ENCODE data around the gene C2CD2. TPM values are rescaled to one million over a fixed set of nuclear protein-coding genes. Genes with fewer than 3 reads are reported as not detected.
"Not testable (repeated sequence)": the region's sequence is repeated elsewhere in the genome, so short reads cannot be mapped to it uniquely, and the experiment has no call there.

Gene C2CD2
- total RNA-seq, 1 donor from 2014 or later = 8.3 TPM

GRCh38 chr21:41974752-41975053 is 20.9 kb upstream of the C2CD2 start:
- DNase-seq = no peak

DNA sequence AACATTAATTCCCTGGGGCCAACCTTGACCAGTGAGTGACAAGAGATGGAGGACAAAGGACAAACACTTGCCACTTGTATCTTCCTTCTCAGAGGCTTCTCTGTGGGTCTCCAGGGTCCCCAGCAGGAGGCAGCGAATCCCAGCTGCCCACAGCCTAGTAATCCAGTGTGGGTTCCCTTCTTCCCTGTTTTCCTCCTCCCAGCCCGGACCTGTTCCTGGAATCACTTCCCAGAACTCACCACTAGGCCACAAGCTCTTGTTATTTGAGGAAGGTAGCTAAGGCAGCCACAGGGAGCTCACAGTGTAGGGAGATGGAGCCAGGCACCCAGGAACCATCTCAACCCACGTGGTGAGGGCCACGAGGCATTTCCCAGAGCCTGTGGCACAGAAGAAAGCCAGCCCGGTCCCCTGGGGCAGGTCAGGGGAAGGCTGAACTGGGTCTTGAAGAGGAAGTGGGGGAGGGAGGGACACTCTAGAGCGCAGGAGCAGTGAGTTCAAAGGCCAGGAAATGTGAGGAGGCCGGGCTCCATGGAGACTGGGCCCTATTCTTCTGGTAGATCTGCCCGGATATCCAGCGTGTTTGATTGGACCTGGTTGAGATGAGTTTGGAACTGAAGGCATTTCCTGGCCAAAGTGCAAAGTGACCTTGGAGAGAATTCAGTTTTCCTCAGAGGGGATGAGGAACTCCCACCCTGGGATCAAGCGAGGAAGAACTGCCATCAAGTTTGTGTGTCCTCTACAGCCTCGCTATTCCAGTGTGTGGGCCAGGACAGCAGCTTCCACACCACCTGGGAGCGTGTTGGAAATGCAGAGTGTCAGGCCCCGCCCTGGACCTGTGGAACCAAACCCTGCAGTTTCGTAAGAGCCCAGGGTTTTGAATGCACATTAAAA is 20.3 kb upstream of the C2CD2 start:
- no peak for DNase-seq

- no peak for DNase-seq
These were observed 19.6 kb upstream of the C2CD2 start for GRCh38 chr21:41973427-41973831.

DNA sequence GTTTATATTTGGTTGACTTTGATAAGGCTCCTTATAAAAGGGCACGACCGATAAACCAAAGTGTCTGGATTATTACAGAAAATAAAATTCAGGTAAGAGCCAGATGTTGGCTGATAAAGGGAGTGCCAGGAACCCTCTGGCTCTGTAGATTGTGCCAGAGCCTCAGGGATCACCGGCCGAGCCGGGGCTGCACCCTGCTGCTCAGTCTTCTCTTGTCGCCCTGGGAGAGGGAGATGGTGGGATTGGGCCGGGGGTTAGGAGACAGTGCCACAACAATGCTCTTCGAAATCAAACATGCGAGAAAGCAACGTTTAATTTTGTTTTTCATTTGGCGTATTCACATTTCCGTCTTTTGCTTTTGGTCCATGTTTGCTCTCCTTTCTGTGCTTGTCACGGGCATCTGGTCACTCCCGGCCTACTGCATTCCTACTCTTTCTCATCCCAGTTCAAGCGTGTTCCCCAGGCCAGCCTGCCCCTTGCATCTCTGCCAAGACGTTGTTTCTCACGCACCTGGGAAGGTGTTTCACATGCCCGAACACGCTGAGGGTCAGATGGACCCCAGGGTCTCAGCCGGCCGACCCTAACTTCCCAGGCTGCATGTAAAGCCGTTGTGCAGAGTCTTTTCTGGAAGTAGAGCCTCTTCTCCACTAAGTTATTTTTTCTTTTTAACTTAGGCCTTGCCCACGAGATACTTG is 18.8 kb upstream of the C2CD2 start:
- DNase-seq = no peak

DNA sequence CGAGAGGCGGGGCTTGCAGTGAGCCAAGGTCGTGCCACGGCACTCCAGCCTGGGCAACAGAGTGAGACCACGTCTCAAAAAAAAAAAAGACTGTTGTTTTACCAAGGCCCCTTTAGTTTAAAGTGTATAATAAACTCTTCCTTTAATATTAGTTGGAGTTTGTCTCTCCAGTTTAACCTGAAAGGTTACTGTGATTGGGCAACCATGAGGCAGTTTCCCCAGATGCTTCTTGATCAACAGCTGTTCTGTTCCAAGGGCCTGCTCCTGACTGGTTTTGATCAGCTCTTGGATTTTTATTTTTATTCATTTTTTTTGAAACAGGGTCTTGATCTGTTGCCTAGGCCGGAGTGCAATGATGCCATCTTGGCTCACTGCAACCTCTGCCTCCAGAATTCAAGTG is 18.1 kb upstream of the C2CD2 start:
- DNase-seq = no peak

DNA sequence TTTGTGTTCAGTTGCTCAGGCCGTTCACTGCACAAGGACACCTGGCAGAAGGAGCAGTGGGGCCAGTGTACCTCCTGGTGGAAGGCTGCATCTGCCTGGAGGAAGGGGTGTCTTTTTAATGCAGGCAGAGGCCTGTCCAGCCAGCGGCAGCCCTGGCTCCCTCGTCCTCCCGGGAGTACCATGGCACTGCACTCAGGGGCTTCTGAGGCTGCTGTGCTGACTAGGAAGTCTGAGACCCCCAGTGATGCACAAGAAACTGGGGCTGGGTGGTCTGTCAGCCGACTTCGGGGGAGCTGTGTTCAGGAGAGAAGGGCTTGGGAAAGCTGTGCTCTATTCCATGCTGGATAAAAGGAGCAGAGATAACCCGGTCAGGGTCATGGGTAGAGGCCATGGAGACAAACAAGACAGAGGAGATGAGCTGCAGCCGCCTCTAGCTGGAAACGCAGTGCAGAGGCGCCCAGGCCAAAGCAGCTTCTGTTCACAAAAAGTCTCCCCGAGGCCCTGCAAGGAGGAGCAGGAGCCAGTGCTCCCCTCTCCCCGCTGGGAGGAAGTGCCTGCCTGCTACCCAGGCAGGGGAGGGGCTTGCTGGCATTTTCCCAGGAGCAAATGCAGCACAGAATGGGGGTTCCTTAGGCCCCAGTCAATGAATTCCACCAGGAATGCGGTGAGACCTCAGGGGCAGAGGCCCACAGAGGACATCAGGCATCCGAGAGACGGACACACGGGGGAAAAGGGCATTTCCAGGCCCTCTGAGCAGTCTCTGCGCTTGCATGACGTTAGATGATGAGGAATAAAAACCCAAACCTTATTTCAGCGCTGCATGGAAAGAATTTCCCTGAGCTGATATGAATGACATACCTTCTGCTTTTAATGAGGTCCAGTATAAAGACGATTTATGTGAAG is 17.2 kb upstream of the C2CD2 start:
- DNase-seq = no peak

GRCh38 chr21:41970106-41970391 is 16.2 kb upstream of the C2CD2 start:
- DNase-seq = no peak

- DNase-seq = no peak
These were observed 13.9 kb upstream of the C2CD2 start for GRCh38 chr21:41967708-41968107.

- DNase-seq = no peak
These were observed 13.2 kb upstream of the C2CD2 start for GRCh38 chr21:41966872-41967621.

DNA sequence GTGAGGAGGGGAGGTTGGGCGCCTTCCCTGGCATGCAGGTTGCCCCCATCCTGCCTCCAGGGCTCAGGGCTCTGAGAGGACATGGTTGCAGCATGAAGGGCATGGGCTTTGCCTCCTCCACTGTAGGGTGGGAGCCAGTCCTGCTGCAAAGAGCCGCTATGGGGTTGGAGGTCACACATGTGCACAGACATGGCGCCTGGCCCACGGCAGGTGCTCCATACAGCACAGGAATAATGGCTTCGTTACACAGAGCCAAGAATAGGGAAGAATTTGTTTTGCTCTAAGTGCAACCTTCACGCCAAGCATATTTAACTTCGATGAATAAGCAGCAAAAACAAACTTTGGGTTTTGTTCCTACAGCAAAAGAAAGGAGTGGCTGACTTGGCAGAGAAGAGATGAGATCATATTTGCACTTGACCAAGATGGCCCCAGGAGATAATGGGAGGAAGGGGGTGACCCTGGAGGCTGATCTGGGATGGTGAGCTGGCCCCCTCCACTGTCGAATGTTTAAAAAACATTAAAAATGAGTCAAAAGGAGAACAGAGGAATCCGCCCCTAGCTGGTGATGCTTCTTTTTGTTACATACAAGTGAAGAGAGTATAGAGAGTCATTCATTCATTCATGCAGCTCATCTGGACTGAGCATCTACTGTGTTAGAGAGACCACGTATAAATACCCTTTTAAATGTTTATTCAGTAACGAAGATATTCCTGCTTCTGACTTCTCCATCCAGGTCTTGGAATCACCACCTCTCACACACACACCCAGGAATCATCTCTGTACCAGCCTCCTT is 12.4 kb upstream of the C2CD2 start:
- DNase-seq = no peak

DNA sequence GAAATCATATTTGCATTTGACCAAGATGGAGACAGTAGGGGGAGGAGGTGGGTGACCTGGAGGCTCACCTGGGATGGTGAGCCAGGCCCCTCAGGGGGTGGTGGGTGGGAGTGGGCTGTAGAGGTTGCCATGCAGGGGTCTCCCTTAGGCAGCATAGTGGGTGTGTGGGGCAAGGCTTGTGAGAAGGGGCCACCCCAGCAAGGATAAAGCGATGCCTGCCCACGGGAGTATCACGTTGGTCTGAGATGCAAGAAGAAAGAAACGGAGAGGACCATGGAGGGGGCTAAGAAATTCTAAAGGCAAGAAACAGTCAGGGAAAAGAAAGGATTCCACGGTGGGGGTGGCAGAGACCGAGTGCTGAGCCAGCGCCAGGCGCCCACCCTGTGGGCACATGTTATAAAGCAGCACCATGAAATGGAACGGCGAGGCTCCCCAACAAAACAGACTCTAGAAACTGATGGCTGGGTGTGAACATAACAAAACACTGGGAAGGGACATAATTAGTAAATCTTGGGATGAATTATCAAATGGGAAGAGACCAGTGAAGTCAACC is 11.7 kb upstream of the C2CD2 start:
- DNase-seq = no peak

- DNase-seq = no peak
These were observed 11.2 kb upstream of the C2CD2 start for GRCh38 chr21:41965045-41965444.

DNA sequence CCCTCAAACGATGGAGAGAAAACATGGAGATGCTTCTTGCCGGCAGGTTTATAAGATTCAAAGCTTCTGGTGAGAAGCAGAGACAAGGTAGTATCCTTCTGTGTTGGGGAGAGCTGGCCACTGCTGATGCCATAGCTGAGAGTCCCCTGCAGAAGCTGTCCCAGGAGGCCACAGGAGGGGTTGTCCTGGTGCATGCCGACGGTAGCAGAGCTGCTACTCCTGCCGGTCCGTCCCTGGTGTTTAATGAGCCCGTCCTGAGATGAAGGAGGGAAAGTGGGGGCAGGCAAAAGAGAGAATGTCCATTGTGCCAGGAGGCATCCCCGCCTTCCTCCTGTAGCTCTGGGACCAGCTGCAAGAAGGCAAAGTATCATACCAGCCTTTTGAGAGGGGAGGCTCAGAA is 10.4 kb upstream of the C2CD2 start:
- DNase-seq = no peak

- no peak for DNase-seq
These were observed 8.7 kb upstream of the C2CD2 start for GRCh38 chr21:41962425-41962966.

DNA sequence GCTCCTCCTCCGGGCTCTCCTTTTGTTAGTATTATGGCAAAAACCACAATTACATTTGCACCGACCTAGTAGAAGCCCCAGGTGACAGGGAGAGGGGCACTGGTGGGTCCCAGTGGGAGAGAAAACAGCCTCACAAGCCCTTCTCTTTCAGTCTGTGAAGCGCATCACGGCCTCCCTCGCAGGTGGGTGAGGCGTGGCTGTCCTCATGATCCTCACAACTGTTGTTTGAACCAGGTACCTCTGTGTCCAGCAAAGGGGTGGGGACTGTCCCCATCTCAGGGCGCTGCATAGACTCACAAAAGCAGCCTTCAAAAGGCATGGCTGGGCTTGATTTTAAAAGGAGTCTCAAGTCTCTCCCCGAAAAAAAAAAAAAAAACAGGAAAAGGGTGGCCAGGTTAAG is 7.9 kb upstream of the C2CD2 start:
- no peak for DNase-seq

DNA sequence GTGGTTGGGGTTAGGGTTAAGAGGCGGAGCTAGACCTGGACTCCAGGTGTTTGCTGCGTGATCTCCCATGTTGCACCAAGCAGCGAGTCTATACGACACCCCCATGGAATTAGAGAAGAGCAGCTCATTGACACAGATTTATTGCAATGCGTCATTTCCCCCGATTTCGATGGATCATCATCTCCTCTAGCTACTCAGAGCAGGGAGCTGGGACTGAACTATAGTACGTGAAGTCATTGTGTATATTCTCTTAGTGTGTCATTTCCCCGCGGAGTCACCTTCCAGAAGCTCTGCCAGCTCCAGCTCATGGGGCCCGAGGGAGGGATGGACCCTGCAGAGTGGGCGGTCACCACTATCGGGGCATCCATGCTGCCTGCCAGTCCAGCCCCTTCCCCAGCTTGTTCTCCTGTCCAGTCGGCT is 7.5 kb upstream of the C2CD2 start:
- DNase-seq = no peak

GRCh38 chr21:41960386-41960785 is 6.6 kb upstream of the C2CD2 start:
- no peak for DNase-seq

DNA sequence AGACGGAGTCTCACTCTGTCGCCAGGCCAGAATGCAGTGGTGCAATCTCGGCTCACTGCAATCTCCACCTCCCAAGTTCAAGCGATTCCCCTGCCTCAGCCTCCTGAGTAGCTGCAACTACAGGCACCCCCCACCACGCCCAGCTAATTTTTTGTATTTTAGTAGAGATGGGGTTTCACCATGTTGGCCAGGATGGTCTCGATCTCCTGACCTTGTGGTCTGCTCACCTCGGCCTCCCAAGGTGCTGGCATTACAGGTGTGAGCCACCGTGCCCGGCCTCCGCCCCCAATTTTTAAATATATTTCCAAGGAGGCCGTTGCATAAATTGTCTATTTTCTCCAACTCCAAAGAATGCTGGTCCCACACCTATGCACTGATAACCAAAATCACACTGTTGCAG is 5.9 kb upstream of the C2CD2 start:
- not testable (repeated sequence) for DNase-seq

DNA sequence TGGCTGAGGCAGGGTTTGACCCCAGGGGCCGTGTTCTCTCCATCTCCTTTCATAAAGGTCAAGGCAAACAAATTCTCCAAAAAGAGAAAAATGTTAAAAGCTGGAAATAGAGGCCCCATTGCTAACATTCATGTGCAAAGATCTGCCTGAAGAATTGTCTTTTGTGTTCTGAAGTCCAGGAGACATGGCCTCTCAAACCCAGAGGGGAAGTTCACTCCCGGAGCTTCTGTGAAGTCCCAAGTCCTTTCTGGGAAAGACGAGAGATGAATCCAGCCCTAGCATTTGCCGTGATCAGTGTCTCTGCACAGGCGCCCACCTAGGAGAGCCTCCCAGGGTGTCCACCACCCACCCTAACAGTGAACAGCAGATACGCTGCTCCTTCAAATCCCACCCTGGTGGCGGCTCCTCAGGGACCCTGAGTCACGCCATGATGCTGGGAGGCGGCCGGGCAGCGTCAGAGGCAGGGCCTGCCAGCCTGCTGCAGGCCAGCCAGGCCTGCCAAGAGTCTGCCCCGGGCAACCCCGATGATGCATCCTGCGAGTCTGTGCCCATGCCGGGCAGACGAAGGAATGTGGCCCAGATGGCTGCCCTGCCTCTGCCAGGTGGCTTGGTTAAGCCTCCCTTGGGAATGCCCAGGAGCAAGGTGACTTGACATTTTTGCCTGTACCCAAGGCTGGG is 5.2 kb upstream of the C2CD2 start:
- DNase-seq = no peak
